Activated CD4-positive, alpha-beta T cell treated with anti-CD3 and anti-CD28 coated beads, Interleukin-2, Interleukin-6, amounts not matched to agents 100 ng/mL and 50 ng/mL, durations not matched to agents 16 hours and 8 hours (primary cell): ENCODE data around the gene SFMBT2.
A peak's percentile ranks its signal among the peaks of the same experiment; 100 is the strongest.
"Not testable (repeated sequence)": the region's sequence is repeated elsewhere in the genome, so short reads cannot be mapped to it uniquely, and the experiment has no call there.

Experiments used
- DNase-seq: peaks from one replicate; pipeline ENCODE4 v3.0.0-alpha.2; 2020

SFMBT2 gene

DNA sequence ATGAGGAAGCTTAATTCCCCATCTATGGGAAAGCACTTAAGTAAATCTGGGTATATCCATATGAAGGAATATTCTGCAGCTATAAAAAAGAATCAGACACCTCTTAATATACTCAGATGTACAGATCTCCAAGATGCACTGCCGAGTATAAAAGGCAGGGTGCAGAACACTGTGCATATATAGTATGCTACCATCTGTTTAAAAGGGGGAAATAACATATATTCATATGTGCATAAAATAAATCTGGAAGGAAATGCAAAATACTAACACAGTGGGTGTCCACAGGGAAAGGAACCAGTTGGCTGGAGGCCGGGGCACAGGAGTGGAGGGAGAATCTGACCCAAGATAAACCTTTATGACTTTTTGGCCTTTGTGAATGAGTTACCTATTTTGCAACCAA, 201.4 kb downstream of the SFMBT2 start:
- no peak for DNase-seq

DNA sequence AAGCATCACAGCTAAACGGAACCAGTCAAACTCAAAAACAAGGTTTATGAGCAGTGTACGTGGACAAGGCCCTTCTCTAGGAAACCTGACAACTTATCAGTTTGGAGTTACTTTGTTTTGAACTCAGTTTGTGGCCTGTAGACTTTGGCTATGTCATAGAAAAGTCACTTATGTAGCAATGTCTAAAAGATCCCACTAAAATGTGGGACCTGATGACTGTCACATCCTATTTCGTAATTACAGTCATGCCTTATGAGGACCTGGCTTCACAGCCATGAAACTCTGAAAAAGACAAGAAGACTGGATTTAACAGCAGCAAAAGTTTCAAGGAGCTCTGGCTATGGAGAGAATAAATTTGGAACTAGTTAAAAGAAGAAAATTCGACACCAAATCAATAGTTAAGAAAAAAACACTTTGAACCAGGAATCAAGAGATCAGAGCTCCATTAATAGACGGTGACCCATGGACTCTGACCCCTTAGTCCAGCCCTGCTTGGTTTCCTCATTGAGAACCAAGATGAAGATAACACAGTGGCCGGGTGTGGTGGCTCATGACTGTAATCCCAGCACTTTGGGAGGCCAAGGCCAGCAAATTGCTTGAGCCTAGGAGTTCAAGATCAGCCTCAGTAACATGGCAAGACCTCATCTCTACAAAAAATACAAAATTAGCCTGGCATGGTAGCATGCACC, 204.3 kb downstream of the SFMBT2 start:
- DNase-seq = no peak

DNA sequence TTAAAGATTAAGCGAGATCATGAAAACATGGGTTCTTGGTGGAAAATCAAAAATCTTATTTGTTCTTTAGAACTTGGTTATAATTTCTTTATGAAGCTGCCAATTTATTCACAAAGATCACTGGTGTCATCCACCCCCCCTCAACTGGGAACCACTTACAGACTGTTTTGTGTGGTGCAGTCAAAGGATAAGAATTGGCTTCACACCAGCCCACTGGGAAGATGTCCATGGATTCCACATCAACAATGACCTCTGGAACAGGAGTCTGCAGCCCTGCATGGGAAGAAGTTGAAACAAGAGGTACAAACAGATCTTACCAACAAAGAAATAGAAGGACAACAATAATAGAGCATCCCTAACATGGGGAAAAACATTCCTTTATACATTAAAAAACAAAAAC, 205.2 kb downstream of the SFMBT2 start:
- no peak for DNase-seq

DNA sequence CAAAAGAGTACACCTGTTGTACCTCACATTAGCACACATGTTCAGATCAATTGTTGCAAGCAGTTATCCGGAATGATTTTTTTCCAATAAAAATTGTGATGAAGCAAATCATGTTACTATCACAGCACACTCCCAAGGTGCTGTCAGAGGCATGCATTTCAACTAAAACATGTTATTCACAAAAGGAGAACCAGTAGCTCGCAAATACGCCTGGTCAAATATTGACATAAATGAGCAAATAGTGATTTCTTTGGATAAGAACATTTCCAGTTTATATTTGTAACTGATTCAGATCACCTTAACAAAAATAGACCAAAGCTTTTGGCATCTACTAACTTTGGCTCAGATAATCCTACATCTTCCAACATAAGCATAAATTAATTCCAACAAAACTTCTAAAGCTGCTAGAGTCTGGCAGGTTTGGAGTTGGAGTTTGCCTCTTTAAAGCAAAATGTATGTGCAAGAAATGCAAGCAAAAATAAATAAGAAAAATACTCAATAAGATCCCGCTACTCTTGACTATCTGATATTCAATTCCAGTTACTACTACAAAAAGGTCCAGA, 208.0 kb downstream of the SFMBT2 start:
- no peak for DNase-seq

DNA sequence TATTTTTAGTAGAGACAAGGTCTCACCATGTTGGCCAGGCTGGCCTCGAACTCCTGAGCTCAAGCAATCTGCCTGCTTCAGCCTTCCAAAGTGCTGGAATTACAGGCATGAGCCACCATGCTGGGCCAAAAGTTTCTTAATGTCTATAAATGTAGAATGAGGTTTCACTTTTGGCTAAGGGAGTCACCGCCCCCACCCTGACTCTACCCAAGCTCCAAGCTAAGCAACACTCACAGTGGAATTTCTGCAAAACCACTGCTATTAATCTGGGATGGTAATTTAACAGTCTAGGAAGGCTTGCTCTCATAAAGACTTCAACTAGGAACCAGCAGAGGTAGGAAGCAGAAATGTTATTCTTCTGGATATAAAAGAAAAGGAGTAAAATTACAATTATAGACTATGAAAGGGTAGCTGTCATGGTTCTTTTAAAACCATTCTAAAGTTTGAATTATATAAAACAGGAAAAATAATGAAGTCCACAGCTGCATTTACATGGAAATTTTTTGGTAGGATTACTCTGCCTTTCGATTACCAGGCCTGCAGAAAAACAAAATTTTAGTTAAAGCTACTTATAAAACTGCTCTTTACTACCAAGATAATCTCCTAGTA, 211.6 kb downstream of the SFMBT2 start:
- no peak for DNase-seq

DNA sequence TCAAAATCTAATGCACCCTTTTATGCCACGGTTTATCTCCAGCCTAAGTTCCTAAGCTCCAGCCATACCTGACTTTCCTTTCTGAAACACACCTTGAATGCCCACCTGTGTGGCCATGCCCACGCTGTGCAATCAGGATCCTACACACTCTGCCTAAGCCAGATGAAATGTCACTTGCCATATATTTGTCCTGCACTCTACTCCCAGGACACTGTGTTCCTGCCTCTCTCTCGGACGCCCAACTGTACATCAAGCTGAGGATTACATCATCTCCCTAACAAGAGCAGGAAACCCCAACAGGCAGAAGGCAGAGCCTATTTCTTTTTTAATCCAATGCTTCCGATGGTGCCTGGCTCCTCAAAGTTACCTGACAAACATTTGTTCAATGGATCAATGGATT, 214.6 kb downstream of the SFMBT2 start:
- no peak for DNase-seq

DNA sequence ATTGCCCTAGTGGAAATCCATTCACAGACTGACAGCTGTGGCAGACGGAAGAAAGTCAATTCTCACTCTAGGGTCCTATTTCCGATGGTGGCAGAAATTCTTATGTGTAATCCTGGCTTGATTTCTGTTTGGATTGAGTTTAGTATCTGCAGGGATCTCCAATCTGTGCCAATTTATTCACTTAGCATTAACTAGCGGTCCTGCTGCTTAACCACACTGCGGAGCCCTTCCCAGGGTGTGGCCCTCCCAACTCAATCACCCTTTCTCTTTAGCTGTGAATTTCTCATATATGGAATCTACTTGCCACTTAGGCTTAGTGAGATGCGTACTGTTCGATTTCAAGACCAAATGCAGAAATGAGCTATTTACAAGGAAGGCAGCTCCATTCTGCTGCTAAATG, 215.7 kb downstream of the SFMBT2 start:
- no peak for DNase-seq

DNA sequence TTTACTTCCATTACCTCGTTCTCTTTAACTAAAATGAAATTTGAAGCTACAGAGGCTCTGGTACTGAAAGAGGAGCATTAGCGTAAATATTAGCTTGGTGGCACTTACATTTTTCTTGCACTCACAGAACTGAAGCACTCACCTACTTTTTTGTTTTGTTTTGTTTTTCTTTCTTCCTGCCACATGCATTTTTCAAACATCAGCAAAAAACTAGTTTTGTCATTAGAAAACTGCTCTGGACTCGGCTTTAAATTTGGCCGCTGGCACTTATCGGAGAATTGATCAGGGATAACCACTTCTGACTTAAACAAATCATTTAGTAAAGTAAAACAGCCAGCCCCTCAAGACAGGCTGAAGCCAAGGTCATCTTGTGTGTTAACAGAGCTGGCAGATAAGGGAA, 216.3 kb downstream of the SFMBT2 start:
- DNase-seq = no peak

DNA sequence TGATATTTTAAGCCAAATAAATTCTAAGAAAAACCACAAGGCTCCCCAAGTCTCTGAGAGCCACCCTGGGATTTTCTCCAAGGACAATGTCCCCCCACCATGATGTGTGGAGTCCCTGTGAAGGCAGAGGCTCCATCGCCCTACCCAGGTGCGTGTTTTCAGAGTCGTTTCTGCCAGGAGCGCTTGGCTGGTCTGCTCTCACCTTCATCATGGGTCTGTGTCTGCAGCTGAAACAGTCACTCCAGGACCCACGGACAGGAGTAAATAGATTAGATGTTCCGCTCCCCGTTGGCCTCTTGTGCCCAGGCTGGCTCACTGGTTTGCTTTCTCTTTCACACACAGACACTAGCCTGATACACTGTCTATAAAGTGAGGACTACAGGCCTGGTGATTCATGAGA, 217.5 kb downstream of the SFMBT2 start:
- peak; percentile 27 for DNase-seq

DNA sequence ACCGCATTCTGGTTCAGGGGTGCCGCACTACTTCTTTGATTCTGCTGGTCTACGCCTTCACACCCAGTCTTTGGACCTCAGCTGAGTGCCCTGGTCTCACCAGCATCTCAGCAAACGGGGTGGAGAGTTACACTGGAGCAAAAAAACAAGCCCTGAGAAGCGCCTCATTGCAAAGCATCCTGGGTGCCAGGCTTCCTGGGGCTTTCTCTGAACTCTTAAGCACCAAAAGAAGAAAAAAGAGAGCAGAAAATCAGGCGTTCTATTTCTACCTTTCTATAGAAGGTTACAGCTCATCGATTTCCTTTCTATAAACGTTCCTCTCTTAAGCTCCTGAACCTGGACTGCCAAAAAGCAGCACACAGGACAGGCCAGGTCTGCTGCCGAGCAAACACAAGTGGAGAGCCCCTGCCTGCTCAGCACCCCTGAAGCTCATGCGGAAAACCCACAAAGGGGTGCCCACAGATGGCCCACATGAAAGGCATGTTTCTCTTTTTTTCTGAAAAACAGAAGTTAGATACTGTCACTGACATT, 217.9 kb downstream of the SFMBT2 start:
- DNase-seq = peak; percentile 32

DNA sequence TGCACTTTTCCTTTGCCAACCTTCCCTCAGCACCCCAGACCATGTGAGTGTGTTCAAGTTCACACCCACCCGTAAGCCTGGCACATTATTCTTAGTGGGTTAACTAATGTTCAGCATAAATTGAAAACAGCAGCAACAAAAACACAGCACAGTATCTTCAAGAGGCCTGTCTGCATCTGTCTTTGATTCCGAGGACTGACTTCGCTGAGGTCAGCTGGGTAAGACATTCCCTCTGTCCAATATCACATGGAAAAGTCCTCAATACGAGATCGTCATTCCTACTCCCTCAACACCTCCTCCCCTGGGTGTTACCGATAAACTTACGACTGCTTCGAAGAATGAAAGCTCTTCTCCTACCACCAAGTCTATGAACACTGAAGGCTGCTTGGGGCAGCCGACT, 218.8 kb downstream of the SFMBT2 start:
- no peak for DNase-seq

DNA sequence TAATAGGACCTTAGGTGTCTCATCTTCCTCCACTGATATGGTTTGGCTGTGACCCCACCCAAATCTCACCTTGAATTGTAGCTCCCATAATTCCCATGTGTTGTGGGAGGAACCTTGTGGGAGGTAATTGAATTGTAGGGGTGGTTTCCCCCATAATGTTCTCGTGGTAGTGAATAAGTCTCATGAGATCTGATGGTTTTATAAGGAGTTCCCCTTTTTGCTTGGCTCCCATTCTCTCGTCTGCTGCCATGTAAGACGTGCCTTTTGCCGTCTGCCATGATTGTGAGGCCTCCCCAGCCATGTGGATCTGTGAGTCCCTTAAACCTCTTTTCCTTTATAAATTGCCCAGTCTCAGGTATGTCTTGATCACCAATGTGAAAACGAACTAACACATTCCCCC, 220.1 kb downstream of the SFMBT2 start:
- DNase-seq = not testable (repeated sequence)

DNA sequence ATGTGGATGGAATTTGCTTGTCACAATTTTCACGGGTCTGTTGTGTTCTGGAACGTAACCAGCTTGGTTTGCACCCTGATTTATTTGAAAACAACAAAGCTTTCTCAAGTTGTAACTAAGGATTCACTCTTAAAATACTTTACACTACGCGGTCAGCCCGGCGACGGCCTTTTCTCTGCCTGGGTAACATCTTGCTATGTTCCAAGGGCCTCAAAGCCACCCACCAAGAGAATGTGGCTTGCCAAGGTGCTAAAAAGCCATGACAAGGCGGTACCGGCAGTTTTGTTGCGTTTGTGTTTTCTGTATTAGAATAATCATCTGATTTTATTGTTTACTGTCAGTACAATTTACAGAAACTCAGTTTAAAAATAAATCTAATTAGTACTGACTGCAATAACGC, 220.9 kb downstream of the SFMBT2 start:
- no peak for DNase-seq

DNA sequence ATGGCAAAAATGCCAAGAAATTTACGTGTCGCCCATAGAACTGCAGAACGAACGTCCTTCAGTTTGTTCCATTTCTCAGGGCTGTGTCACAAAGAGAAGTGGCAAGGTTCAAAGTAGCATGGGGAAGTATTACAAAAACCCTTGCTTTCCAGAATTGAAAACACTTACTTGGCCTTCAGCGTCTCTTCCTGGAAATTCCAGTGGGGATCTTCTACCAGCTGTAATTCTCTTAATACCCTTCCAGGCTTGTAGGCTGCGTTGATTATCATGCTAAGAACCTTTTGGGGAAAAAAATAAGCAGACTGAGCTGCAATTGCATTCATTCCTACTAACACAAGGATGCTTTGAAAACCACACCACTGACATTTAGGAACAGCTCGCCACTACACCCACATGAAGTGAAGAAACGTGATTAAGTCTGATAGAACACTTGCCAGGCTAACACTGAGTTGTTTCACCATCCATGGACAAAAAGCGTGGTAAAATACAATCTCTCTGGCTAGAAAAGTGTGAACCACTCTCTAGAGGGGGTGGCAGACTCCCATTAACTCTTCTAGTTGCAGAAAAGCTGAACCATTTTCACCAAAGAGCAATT, 222.3 kb downstream of the SFMBT2 start:
- DNase-seq = no peak

DNA sequence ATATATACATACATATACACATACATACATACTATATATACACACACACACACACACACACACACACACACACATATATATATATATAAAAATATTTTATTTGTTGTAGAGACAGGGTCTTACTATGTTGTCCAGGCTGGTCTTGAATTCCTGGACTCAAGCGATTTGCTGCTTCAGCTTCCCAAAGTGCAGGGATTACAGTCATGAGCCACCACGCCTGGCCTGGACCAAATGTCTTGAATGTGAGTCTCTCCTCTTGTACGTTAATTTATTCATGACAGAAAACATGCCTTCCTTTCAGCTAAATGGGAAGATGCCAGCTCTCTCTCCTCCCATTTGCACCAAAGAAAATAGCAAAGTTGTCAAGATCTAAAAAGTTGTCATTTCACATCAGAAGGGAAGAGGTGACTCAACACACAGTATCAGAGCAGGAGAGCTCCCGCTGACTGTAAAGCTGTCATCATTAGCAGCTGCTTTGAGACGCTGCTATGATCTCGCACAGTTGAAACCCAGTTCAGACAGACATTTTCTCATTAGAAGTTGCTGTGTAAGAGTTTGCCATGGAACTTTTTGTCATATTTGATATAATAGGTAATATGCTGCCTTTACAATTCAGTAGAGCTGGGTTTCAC, 224.3 kb downstream of the SFMBT2 start:
- DNase-seq = peak; percentile 19

DNA sequence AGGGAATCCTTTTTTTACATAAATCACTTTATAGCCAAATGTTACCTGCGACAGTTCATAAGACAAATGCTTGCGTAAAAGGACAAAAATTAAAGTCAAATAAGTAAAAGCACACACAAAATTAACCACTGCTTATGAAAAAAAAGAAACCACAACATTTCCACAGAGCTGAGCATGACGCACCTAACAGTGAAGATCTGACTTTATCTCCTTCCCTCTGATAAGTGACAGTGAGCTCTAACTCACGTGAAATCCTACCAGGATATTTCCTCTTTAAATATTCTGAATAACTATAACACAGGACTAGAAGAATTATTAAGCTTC, 225.5 kb downstream of the SFMBT2 start:
- DNase-seq = peak; percentile 33

DNA sequence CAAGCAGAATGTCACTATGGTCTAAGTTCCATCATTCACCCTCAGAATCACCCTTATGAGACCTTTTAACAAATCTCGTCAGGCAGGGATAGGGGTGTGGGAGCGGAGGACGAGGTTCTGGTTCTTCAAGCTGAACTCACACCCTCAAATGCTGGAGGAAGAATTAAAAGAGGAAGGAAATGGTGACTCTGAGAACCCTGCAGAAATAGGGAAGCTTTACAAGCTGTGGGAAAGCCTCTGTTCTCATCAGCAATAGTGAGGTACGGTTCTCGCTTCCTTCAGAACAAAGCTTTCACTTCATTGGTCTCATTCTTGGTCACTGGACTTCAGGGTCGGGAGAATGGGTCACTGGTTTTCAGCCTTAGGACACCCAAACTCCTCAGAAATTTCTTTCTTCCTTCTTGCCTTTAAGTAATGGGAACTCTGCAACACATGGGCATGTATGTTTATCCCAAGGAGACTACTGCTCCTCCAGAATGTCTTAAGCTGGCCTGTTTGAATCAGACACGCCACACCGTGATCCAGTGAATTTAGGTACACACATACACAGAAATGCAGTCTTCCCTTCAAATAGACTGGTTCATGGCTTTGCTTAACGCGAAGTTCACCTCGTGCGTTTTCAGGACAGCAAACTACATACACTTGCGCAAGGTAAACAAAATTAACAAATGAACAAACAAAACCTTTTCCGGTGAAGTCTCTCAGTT, 226.0 kb downstream of the SFMBT2 start:
- no peak for DNase-seq

DNA sequence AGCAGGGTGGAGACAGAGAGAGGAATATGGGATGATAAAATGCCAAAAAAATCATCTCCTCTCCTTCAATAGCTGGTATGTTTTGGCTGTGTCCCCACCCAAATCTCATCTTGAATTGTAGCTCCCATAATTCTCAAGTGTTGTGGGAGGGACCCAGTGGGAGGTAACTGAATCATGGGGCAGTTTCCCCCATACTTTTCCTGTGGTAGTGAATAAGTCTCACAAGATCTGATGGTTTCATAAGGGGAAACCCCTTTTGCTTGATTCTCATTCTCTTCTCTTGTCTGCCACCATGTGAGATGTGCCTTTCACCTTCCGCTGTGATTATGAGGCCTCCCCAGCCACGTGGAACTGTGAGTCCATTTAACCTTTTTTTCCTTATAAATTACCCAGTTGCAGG, 226.7 kb downstream of the SFMBT2 start:
- DNase-seq = not testable (repeated sequence)

DNA sequence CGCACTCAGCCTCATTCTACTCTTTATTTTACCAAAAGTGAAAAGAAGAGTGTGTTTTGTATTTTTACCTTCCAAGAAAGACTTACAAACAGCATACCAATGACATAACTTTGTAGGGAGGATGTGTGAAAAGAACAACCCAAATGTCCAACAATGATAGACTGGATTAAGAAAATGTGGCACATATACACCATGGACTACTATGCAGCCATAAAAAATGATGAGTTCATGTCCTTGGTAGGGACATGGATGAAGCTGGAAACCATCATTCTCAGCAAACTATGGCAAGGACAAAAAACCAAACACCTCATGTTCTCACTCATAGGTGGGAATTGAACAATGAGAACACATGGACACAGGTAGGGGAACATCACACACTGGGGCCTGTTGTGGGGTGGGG, 228.5 kb downstream of the SFMBT2 start:
- not testable (repeated sequence) for DNase-seq

DNA sequence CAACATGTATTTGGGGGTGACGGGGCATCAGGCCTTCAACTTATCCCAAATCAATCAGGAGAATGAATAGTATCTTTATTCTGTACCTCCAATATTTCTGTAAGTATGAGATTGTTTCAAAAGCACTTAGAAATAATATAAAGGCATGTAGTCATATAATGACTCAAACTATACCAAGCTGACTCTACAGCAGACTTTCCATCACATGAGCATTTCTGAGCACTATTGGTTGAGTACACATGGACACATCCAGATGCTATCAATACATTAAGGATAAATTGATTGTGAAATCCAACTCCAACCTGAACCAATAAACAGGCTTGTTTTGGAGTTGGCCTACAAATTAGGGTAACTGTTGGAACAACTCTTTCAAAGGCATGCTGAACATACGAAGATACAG, 229.4 kb downstream of the SFMBT2 start:
- no peak for DNase-seq

DNA sequence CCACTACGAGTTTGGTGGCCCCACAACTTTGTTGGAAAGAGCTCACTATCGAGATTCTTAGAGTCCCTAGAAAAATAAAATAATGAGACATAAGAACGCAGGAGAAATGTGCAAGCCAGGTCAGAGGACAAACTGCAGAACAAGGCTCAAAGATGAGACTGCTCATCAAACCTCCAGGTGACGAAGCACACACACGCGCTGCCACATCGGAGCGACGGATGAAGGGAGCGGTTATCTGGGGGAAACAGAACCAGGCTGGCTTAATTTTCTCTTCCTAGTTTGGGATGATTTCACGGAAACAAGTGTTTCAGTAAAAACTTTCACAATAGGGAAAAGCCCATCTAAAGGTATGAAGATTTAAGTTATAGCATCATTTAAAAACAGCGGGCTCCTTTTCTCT, 231.3 kb downstream of the SFMBT2 start:
- no peak for DNase-seq

DNA sequence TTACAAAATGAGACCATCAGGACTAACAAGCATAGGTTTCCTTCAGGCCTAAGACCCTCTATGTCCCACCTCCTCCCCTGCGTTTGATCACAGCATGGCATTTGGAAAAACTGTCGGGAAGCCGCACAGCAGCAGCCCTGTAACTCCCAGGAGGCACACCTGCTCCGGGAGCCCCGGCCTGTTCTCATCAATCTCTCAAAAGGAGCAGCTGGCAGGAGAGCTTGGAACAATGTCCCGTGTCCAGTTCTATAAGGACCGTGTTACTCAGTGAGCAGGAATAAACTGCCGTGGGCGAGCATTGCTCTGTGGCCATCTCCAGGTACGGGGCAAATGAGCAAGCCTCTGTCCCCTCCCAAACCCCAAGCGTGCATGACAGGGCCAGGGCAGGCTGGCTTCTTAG, 236.9 kb downstream of the SFMBT2 start:
- DNase-seq = no peak

DNA sequence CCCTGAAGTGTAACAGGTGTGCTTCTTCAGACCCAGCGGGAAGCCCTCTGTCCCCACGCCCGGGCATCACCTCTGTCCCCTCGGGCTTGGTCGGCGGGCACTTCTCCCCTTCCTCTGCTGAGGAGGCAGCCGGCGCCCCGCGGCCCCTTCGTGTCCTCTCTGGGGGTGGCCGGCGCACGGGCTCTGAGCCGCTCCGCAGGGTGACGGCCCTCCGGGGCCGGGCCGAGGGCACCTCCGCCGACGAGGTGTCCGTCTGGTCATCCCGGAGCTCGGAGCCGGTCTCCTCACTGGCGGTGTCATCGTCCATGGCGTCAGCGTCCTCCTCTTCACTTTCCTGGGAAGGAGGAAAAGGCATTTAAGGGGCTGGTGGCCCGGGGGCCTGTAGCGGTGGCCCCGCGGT, 239.0 kb downstream of the SFMBT2 start:
- no peak for DNase-seq
